WI38 (cell line): Measurements from ENCODE around the gene ALPP.

Source experiments
- H3K4me3 ChIP-seq: 2 replicates; pipeline ENCODE4 v1.5.1; 2011; ENCODE audit warnings: low read depth, mild to moderate bottlenecking, control low read depth, low read length
- CTCF ChIP-seq: IDR thresholded peaks from 2 replicates; pipeline ENCODE4 v1.5.1; 2012; ENCODE audit warnings: low read depth, mild to moderate bottlenecking, control low read depth, low read length

ALPP gene

GRCh38 chr2:232352511-232353091, 25.9 kb upstream of the ALPP start:
- no peak for TF ChIP-seq CTCF
- no peak overlapping the region for H3K4me3 ChIP-seq

- no peak for TF ChIP-seq CTCF
- no peak overlapping the region for H3K4me3 ChIP-seq
These were observed 25.5 kb upstream of the ALPP start for GRCh38 chr2:232353096-232353495.

- no peak for TF ChIP-seq CTCF
- H3K4me3 ChIP-seq, result no peak overlapping the region
These were observed 24.9 kb upstream of the ALPP start for GRCh38 chr2:232353660-232354059.

- no peak overlapping the region for H3K4me3 ChIP-seq
- TF ChIP-seq CTCF, result no peak
These were observed 24.5 kb upstream of the ALPP start for GRCh38 chr2:232354069-232354468.

- TF ChIP-seq CTCF, result no peak
- no peak overlapping the region for H3K4me3 ChIP-seq
These were observed 16.9 kb upstream of the ALPP start for GRCh38 chr2:232361646-232362045.

GRCh38 chr2:232362174-232362900, 16.2 kb upstream of the ALPP start:
- no peak for TF ChIP-seq CTCF
- H3K4me3 ChIP-seq, result no peak overlapping the region

- peak overlapping the region; percentile 33; the same call in 1 of the 2 replicates for H3K4me3 ChIP-seq
These were observed 15.3 kb upstream of the ALPP start for GRCh38 chr2:232363064-232363783.
